Astrocyte (in vitro differentiated cells and primary cell): ENCODE results near the gene SHISA9.

Source experiments
- EZH2 ChIP-seq: IDR thresholded peaks from 2 replicates; pipeline ENCODE4 v1.6.1; 2012; ENCODE audit warnings: mild to moderate bottlenecking, low read length, inconsistent platforms; ENCODE audit not compliant: insufficient read depth
- TF ChIP-seq, protein P1 (sequence below): IDR thresholded peaks from 2 replicates; pipeline ENCODE4 v1.5.1; 2011; ENCODE audit warnings: low read depth, mild to moderate bottlenecking, inconsistent platforms, low read length, moderate library complexity; ENCODE audit not compliant: insufficient read depth

DNA sequence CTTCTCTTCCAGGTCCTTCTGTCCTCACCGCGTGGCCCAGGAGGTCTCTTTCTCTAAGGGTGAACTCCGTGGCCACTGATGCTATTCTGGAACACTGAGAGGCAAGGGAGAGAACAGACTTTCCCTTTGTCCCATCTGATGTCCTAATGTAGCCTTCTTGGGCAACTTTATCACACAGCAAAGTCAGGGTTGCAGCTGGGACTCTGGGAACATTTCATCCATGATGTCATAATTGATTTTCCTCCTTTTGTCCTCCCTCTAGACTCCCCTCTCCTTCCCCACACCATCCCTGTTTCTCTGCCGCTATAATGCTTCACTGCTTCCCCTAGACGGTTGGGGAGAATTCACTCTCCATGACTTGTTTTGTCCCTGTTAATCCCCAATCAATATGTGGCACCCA lies 201.0 kb downstream of the SHISA9 start:
- TF ChIP-seq, protein P1, sequence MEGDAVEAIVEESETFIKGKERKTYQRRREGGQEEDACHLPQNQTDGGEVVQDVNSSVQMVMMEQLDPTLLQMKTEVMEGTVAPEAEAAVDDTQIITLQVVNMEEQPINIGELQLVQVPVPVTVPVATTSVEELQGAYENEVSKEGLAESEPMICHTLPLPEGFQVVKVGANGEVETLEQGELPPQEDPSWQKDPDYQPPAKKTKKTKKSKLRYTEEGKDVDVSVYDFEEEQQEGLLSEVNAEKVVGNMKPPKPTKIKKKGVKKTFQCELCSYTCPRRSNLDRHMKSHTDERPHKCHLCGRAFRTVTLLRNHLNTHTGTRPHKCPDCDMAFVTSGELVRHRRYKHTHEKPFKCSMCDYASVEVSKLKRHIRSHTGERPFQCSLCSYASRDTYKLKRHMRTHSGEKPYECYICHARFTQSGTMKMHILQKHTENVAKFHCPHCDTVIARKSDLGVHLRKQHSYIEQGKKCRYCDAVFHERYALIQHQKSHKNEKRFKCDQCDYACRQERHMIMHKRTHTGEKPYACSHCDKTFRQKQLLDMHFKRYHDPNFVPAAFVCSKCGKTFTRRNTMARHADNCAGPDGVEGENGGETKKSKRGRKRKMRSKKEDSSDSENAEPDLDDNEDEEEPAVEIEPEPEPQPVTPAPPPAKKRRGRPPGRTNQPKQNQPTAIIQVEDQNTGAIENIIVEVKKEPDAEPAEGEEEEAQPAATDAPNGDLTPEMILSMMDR = no peak
- TF ChIP-seq EZH2 = no peak
